Upper lobe of right lung (tissue), 1 donor: ENCODE data around the gene NUMBL. TPM values are rescaled to one million over a fixed set of nuclear protein-coding genes. Genes with fewer than 3 reads are reported as not detected.

ENCODE experiments used
- ATAC-seq: fragments of 200-7000 bp; cut with Tn5 transposase; one replicate; pipeline ENCODE4 v1.9.1; 2020; ENCODE audit warnings: mild to moderate bottlenecking, moderate library complexity
- DNase-seq: peaks from one replicate; pipeline ENCODE4 v3.0.0-alpha.2; 2020
- H3K27ac ChIP-seq: fragments of 200-600 bp; one replicate; pipeline ENCODE4 v1.8.0; 2022
- H3K27me3 ChIP-seq: fragments of 200-600 bp; one replicate; pipeline ENCODE4 v1.8.0; 2022; ENCODE audit warnings: mild to moderate bottlenecking
- H3K36me3 ChIP-seq: fragments of 200-600 bp; one replicate; pipeline ENCODE4 v1.8.0; 2022
- H3K4me1 ChIP-seq: fragments of 200-600 bp; one replicate; pipeline ENCODE4 v1.8.0; 2022
- H3K4me3 ChIP-seq: fragments of 200-600 bp; one replicate; pipeline ENCODE4 v1.8.0; 2022; ENCODE audit warnings: mild to moderate bottlenecking
- H3K9me3 ChIP-seq: fragments of 200-600 bp; one replicate; pipeline ENCODE4 v1.8.0; 2022
- intact Hi-C: fragments of 100-400 bp; cut with DNase I; formaldehyde crosslinking; loops from one replicate; pipeline ENCODE4 v1.11.0; 2022
- total RNA-seq: library from RNA; stranded (reverse); fragmentation: NEBNext Ultra II Directional; extraction: Animal tissue kit (Norgen Biotek cat#: 25700); gene quantifications from one replicate; pipeline ENCODE4 v1.2.1, GENCODE V29; 2021
- TF ChIP-seq, protein P1 (sequence below): fragments of 200-600 bp; IDR thresholded peaks from one replicate; pipeline ENCODE4 v1.8.0; 2022; ENCODE audit warnings: antibody characterized with exemption
- donor health status: DM: no; HTN: yes; CAD: no; lungs with severe emphysema.

Gene NUMBL
- total RNA-seq, 1 donor from 2014 or later, result 19.5 TPM

DNA sequence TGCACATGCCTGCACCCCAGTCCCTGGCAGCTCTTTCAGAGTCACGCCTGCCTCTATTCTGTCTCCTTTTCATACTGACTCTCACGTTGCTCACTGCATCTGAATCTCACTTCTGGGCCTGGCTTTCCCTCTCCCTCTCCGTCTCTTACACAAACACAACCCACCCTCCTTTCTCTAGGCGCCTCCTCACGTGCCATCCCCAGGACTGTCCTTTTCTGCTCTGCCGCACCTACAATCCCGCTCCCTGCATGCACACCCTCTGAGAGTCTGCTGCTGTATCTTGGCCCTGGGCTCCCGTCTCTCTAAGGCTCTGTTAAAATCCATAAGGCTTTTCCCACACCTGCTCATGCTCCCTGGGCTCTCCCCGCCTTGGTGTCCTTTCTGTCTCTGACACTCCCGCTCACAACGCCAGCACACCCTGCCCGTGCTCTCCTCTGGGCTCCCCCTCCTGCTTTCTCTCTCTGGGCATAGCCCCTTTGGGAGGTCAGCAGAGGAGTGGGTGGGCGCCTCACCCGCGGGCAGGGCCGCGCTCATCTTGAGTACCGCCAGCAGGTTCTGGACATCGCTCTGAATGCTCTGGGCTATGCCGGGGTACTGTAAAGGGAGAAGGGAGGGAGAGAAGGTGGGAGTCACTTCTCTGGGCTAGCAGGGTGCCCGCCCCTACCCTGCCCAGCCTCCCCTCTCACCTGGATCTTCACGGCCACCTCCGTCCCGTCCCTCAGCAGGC, 12.7 kb upstream of the NUMBL start:
- no peak overlapping the region for H3K27ac ChIP-seq
- no peaks in the 10 kb centered on the region for H3K27me3 ChIP-seq
- H3K4me1 ChIP-seq, result no peaks in the 10 kb centered on the region
- H3K9me3 ChIP-seq, result no peaks in the 10 kb centered on the region
- TF ChIP-seq, protein P1, sequence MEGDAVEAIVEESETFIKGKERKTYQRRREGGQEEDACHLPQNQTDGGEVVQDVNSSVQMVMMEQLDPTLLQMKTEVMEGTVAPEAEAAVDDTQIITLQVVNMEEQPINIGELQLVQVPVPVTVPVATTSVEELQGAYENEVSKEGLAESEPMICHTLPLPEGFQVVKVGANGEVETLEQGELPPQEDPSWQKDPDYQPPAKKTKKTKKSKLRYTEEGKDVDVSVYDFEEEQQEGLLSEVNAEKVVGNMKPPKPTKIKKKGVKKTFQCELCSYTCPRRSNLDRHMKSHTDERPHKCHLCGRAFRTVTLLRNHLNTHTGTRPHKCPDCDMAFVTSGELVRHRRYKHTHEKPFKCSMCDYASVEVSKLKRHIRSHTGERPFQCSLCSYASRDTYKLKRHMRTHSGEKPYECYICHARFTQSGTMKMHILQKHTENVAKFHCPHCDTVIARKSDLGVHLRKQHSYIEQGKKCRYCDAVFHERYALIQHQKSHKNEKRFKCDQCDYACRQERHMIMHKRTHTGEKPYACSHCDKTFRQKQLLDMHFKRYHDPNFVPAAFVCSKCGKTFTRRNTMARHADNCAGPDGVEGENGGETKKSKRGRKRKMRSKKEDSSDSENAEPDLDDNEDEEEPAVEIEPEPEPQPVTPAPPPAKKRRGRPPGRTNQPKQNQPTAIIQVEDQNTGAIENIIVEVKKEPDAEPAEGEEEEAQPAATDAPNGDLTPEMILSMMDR, result no peak
- ATAC-seq, result no peak
- no peak for DNase-seq
- peaks cover 76% of the 10 kb centered on the region for H3K36me3 ChIP-seq
- intact Hi-C loops, result no loop called here
- no peak overlapping the region for H3K4me3 ChIP-seq

DNA sequence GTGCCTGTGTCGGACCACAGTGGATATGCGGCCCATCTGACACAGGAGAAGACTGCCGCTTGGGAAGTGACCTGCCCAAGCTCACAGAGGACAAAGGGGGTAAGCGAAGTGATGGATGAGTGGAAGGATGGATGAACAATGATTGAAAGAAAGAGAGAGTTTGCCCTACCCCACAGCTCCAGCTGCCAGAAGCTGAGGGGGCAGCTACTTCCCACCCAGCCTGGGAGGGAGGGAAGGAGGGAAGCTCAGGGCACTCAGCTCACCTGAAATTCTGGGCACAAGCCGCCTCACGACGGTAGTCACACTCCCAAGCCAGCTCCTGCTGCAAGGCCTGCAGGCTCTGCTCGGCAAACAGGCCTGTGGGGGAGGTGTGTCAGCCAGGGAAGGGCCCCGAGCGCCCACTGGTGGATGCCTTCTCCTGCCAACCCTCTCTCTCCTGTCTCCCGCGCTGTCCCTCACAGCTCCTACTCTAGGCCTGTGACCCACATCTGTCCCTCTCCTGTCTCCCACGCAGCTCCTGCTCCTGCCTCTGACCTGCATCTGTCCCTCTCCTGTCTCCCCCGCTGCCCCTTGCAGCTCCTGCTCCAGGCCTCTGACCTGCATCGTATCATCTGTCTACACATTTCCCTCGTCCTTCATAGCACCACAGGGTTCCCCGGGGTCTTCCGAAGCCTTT, 12.0 kb upstream of the NUMBL start:
- Histone ChIP-seq H3K4me1 (no peaks in the 10 kb centered on the region), H3K27ac (no peak overlapping the region), H3K36me3 (peaks cover 69% of the 10 kb centered on the region), H3K9me3 (no peaks in the 10 kb centered on the region), H3K27me3 (no peaks in the 10 kb centered on the region), H3K4me3 (no peak overlapping the region)
- TF ChIP-seq, protein P1, result no peak
- DNase-seq (no peak), ATAC-seq (no peak)
- intact Hi-C loops, result no loop called here

DNA sequence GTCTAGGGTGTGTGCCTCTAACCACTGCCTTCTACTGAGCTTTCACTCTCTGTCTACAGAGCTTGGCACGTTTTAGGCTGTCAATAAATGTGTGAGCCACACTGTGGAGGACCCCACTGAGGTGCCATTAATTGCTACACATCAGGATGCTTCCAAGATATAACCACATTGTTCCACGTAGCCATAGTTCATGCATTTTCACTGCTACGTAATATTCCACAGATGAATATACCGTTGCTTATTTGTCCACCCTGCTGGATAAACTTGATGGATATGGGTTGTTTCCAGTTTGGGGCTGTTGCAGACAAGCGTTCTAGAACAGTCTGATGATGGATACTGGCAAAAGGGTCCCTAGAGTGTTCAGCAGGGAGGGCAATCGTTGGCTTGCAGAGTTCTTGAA, 11.3 kb upstream of the NUMBL start:
- Histone ChIP-seq H3K36me3 (peaks cover 63% of the 10 kb centered on the region), H3K27me3 (no peaks in the 10 kb centered on the region), H3K4me3 (no peak overlapping the region), H3K9me3 (no peaks in the 10 kb centered on the region), H3K4me1 (no peaks in the 10 kb centered on the region), H3K27ac (no peak overlapping the region)
- ATAC-seq, result no peak
- intact Hi-C loops, result no loop called here
- TF ChIP-seq, protein P1, result no peak
- no peak for DNase-seq

DNA sequence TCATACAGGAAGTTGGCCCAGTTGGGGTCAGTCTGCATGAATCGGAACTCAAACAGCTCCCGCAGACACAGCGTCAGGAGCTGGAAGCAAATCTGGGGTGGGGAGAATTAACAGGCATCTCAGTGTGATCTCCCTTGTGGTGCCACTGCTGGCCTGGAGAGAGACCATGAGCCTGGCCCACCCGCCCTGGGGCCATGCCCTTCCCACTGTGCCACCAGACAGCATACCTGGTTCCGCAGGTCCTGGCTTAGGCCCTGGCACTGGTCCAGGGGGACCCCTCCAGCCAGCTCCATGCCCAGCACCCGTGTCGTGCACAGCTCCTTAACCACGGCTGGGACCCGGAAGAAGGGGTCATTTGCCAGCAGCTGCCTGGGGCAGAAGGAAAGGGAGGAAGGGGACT, 9.6 kb upstream of the NUMBL start:
- TF ChIP-seq, protein P1, result no peak
- DNase-seq, result no peak
- Histone ChIP-seq H3K9me3 (no peaks in the 10 kb centered on the region), H3K36me3 (peaks cover 60% of the 10 kb centered on the region), H3K4me1 (no peaks in the 10 kb centered on the region), H3K27me3 (no peaks in the 10 kb centered on the region), H3K27ac (no peak overlapping the region), H3K4me3 (no peak overlapping the region)
- intact Hi-C loops, result no loop called here
- ATAC-seq, result no peak

DNA sequence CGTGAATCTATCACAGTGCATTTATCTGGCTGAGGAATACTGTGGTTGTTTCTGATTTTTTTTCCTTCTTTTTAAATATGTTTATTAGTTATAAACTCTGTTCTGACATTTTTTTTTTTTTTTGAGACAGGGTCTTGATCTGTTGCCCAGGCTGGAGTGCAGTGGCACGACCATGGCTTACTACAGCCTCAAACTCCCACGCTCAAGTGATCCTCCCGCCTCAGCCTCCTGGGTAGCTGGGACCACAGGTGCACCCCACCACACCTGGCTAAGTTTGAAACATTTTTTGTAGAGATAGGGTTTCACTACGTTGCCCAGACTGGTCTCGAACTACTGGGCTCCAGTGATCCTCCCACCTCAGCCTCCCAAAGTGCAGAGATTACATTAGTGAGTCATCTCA, 6.6 kb upstream of the NUMBL start:
- ATAC-seq (no peak), DNase-seq (no peak)
- no peak overlapping the region for H3K27ac ChIP-seq
- H3K36me3 ChIP-seq, result peaks cover 36% of the 10 kb centered on the region
- TF ChIP-seq, protein P1, result no peak
- no peaks in the 10 kb centered on the region for H3K9me3 ChIP-seq
- no peaks in the 10 kb centered on the region for H3K4me1 ChIP-seq
- intact Hi-C loops, result no loop called here
- H3K4me3 ChIP-seq, result no peak overlapping the region
- H3K27me3 ChIP-seq, result no peaks in the 10 kb centered on the region
